Measurements from ENCODE around the gene PLXNA1.

Gene PLXNA1

DNA sequence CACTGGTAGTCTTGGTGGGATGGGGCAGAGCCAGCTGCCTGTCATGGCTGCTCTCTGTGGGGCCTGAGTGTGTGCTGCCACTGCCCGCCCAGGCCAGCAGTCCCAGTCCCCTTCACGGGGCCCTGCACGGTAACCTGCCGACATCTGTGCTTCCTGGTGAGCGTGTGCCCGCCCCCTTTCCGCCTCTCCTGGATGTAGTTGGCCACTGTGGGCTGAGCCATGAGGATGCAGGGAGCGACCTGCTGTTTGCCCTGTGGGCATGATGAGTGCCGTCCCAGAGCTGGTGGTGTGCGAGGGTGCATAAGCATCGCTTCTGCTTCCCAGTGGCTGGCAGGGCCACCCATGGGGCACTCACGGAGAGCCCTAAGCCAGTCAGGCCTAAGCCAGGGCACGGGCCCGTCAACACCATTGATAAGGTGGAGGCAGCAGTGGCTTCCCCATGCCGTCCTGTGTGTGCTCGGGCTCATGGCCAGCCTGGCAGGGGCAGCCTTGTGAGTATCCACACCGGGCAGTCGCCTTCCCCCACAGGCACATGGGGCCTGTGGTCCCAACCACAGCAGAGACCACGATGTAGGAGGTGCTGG, 14.6 kb downstream of the PLXNA1 start:
- no peak overlapping the region for H2AFZ ChIP-seq
- peak overlapping the region; percentile 52 for H3K27ac ChIP-seq
- no peaks in the 10 kb centered on the region for H3K9me3 ChIP-seq (ENCODE audit: control insufficient read depth, low read length)
- peaks cover 82% of the 10 kb centered on the region for H3K4me1 ChIP-seq
- H3K36me3 ChIP-seq (ENCODE audit: control insufficient read depth, insufficient read depth, low read length), result no peaks in the 10 kb centered on the region
- H3K4me2 ChIP-seq (ENCODE audit: low read length), result no peak overlapping the region
- H3K79me2 ChIP-seq, result peaks cover 94% of the 10 kb centered on the region
- TF ChIP-seq, protein P1, sequence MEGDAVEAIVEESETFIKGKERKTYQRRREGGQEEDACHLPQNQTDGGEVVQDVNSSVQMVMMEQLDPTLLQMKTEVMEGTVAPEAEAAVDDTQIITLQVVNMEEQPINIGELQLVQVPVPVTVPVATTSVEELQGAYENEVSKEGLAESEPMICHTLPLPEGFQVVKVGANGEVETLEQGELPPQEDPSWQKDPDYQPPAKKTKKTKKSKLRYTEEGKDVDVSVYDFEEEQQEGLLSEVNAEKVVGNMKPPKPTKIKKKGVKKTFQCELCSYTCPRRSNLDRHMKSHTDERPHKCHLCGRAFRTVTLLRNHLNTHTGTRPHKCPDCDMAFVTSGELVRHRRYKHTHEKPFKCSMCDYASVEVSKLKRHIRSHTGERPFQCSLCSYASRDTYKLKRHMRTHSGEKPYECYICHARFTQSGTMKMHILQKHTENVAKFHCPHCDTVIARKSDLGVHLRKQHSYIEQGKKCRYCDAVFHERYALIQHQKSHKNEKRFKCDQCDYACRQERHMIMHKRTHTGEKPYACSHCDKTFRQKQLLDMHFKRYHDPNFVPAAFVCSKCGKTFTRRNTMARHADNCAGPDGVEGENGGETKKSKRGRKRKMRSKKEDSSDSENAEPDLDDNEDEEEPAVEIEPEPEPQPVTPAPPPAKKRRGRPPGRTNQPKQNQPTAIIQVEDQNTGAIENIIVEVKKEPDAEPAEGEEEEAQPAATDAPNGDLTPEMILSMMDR (IDR thresholded peaks at IDR 0.05), result no peak
- H3K27me3 ChIP-seq (ENCODE audit: control insufficient read depth, insufficient read depth, low read length), result no peaks in the 10 kb centered on the region
- no peak overlapping the region for H3K9ac ChIP-seq
- H3K4me3 ChIP-seq (ENCODE audit: low read depth, low read length), result no peak overlapping the region

DNA sequence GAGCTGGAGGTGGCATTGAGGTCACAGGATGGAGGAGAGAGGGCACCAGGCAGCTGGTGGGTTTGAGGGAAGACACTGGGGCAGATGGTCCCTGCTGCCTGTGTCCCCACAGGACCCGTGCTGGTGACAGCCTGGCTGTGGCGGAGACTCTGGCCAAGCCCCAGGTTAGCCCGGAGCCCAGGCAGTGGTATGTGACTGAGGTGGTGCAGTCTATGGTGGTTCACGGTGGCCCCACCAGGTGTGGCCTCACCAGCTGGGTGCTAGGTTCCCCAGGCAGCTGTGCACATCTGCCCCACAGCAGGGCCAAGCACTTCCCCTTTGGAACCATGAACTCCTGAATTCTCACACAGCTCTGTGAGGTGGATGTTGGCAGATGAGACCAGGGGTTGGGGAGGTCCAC, 15.4 kb downstream of the PLXNA1 start:
- H3K9ac ChIP-seq, result no peak overlapping the region
- H3K4me2 ChIP-seq (ENCODE audit: low read length), result no peak overlapping the region
- no peaks in the 10 kb centered on the region for H3K9me3 ChIP-seq (ENCODE audit: control insufficient read depth, low read length)
- H3K79me2 ChIP-seq, result peaks cover 87% of the 10 kb centered on the region
- TF ChIP-seq, protein P1 (IDR thresholded peaks at IDR 0.05), result no peak
- no peaks in the 10 kb centered on the region for H3K36me3 ChIP-seq (ENCODE audit: control insufficient read depth, insufficient read depth, low read length)
- peaks cover 75% of the 10 kb centered on the region for H3K4me1 ChIP-seq
- no peaks in the 10 kb centered on the region for H3K27me3 ChIP-seq (ENCODE audit: control insufficient read depth, insufficient read depth, low read length)
- peak overlapping the region; percentile 52 for H3K27ac ChIP-seq
- no peak overlapping the region for H3K4me3 ChIP-seq (ENCODE audit: low read depth, low read length)
- H2AFZ ChIP-seq, result no peak overlapping the region

DNA sequence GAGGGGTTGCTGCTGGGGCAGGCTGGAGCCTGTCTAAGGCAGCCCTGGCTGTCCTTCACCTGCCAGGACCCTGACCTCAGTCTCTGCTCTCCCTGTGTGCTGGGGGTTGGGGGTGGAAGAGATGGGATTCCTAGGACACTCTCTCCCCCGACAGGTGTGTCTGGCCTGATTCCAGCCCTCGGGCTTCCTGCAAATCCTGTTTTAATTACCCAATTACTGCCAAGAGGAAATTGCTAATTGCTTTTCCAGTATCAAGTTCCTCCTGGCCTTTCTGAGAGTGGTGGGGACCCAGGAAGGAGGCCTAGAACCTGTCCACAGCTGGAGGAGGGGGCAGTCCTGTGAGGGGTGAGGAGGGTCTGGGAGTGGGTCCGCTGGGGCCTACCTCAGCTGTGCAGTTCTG, 15.8 kb downstream of the PLXNA1 start:
- H3K9me3 ChIP-seq (ENCODE audit: control insufficient read depth, low read length), result no peaks in the 10 kb centered on the region
- H3K36me3 ChIP-seq (ENCODE audit: control insufficient read depth, insufficient read depth, low read length), result no peaks in the 10 kb centered on the region
- TF ChIP-seq, protein P1 (IDR thresholded peaks at IDR 0.05), result no peak
- peaks cover 83% of the 10 kb centered on the region for H3K79me2 ChIP-seq
- H3K27ac ChIP-seq, result no peak overlapping the region
- no peak overlapping the region for H2AFZ ChIP-seq
- peaks cover 71% of the 10 kb centered on the region for H3K4me1 ChIP-seq
- H3K9ac ChIP-seq, result no peak overlapping the region
- H3K4me3 ChIP-seq (ENCODE audit: low read depth, low read length), result no peak overlapping the region
- no peaks in the 10 kb centered on the region for H3K27me3 ChIP-seq (ENCODE audit: control insufficient read depth, insufficient read depth, low read length)
- H3K4me2 ChIP-seq (ENCODE audit: low read length), result no peak overlapping the region

DNA sequence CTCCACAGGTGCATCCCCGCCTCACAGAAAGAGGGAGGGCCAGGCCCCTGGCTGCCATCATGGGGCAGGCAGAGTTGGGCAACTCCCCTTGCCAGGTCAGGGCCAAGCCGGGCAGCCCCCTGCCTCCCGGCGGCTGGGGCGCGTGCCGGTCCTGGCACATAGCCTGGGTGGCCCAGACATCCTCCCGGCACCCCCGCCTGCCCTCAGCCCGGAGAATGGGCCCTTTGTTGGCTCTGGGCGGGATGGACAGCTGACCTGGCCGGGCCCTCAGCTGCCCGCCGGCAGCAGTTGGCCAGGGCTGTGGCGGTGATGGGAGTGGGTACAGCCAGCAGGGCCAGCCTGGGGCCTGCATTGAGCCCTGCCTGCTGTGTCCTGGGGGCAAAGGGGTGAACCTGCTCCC, 16.5 kb downstream of the PLXNA1 start:
- Histone ChIP-seq H3K27ac (no peak overlapping the region), H3K9ac (no peak overlapping the region), H3K27me3 (ENCODE audit: control insufficient read depth, insufficient read depth, low read length) (no peaks in the 10 kb centered on the region), H3K4me3 (ENCODE audit: low read depth, low read length) (no peak overlapping the region), H3K36me3 (ENCODE audit: control insufficient read depth, insufficient read depth, low read length) (no peaks in the 10 kb centered on the region), H3K4me1 (peaks cover 64% of the 10 kb centered on the region), H3K4me2 (ENCODE audit: low read length) (no peak overlapping the region), H2AFZ (no peak overlapping the region), H3K79me2 (peaks cover 76% of the 10 kb centered on the region), H3K9me3 (ENCODE audit: control insufficient read depth, low read length) (no peaks in the 10 kb centered on the region)
- TF ChIP-seq, protein P1 (IDR thresholded peaks at IDR 0.05), result no peak

DNA sequence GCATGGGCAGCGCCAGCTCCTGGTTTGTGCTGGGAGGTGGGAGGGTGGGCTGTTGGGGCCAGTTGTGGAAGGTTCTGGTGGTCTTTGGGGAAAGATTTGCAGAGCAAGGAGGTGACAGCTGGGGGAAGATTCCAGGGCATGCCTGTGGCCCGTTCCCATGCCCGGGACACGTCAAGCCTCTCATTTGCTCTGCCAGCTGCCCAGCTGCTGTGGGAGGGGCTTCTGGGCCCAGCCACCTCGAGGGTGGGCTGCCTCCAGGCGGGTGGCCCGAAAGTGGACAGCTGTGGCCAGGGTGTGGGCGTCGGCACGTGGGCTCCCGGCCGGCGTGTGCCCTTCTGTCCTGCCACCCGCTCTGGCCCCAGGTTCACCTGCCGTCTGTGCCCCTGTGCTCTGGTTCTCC, 17.2 kb downstream of the PLXNA1 start:
- no peak overlapping the region for H3K4me3 ChIP-seq (ENCODE audit: low read depth, low read length)
- no peak overlapping the region for H3K27ac ChIP-seq
- H3K9me3 ChIP-seq (ENCODE audit: control insufficient read depth, low read length), result no peaks in the 10 kb centered on the region
- H2AFZ ChIP-seq, result no peak overlapping the region
- TF ChIP-seq, protein P1 (IDR thresholded peaks at IDR 0.05), result no peak
- no peak overlapping the region for H3K4me2 ChIP-seq (ENCODE audit: low read length)
- no peaks in the 10 kb centered on the region for H3K27me3 ChIP-seq (ENCODE audit: control insufficient read depth, insufficient read depth, low read length)
- no peaks in the 10 kb centered on the region for H3K36me3 ChIP-seq (ENCODE audit: control insufficient read depth, insufficient read depth, low read length)
- no peak overlapping the region for H3K9ac ChIP-seq
- H3K79me2 ChIP-seq, result peaks cover 69% of the 10 kb centered on the region
- peaks cover 57% of the 10 kb centered on the region for H3K4me1 ChIP-seq
